NCI-H774 (cell line): ENCODE measurements around the gene BABAM2.
"Not testable (repeated sequence)": the region's sequence is repeated elsewhere in the genome, so short reads cannot be mapped to it uniquely, and the experiment has no call there.

Experiments
- DNase-seq: peaks from one replicate; lab custom pipeline; 2025; lab: John Stamatoyannopoulos, UW

BABAM2 gene

DNA sequence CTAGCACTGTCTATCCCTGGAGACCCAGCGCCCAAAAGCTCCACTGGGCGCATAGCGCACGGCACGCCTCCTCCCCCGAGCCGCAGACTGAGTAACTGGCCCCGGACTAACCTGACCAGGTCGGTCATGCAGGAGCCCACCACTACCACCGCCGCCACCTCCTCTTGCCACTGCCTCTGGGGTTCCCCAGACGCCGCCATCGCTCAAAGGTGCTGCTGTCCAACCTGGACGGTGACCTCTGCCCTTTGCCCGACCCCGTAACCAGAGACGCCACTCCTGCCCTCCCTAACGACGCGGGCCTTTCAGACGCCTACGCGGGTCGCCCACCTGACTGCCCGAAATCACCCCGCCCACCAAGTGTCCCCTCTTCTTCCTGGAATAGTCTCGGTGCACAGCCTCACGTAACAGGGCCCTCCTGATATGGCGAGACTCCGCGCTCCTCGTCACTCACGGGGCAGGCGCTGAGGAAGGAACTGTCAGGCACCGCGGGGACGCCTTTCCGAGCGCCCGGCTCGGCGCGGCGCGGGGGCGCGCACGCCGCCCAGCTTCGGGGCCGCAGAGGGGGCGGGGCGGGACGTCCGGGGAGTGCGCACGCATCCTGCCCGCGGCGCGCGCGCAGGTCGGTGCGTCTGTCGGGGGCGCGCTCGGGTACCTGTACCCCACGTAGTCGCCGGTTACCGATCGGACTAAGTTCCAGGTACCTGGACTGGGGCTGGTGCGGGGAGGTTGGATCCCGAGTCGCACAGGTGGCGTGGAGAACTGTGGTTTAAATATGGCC lies at the start of gene BABAM2, which contains the start of gene RBKS:
TSS of gene BABAM2 (plus strand) at position 584 of the 778 bp plus-strand sequence. CDS start 3,828 bp downstream, outside the sequence.
TSS of gene RBKS (minus strand) at position 242 of the 778 bp plus-strand sequence. CDS start at position 200, 42 bp downstream.
- peak; percentile 87 for DNase-seq

DNA sequence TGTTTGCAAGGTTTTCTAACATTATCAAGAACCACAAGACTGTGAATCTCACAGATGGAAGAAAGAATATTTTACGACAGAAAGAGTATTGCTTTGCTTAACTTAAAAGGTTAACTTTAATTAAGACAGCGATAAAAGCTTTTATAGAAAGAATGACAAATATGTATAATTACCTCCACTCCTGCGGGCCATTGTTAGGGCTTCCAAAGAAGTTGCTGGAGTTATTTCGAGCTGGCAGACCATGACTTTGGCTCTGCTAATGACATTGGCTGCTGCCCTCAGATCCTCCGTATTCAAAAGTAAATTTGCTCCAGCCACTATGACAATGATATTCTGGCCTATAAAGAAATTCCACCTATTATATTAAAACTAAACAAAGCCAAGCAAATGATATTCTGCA lies 47.6 kb upstream of the BABAM2 start:
- DNase-seq = no peak

DNA sequence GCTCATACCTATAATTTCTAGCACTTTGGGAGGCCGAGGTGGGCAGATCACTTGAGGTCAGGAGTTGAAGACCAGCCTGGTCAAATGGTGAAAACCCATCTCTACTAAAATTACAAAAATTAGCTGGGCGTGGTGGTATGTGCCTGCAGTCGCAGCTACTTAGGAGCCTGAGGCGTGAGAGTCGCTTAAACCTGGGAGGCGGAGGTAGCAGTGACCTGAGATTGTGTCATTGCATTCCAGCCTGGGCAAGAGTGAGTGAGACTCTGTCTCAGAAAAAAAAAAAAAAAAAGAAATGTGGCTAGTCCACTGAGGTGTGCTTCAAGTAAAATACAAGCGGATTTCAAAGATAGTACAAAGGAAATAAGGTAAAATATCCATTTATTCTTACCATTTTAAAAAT lies 46.5 kb upstream of the BABAM2 start:
- no peak for DNase-seq

DNA sequence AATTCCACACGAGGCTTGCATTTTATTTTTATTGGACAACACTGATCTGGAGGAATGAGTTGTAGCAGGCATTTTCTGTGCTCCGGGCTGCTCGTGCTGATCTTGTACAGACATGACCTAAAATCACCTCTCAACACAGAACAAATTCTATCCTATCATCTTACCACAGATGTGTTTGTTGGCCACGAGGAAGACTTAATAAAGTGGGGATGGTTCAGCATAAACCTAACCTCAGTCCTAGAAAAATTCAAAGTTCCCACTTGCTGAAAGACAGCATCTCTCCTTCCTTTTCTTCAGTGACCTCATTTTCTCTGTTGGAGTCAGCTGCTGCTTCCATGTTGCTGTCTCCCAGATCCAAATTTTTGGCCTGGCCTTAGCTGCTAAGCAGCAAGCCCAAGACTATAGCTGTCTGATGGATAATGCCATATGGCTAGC lies 45.7 kb upstream of the BABAM2 start:
- DNase-seq = no peak

DNA sequence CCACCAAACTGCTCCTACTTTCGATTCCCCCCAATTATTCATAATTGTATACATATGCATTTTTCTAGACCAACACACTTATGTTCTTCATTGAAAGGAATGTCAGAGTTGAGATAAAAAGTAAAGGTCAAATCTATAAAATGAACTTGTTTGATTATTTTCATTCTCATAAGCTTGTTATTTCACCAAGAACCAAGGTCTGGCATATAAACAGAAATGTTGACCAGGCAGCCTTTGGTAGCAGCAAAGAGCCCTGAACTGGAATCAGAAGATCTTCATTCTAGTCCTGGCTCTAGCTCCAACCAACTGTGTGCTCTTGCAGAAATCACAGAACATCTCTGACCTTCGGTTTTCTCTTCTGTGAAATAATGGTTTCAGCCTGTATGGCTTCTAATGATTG lies 43.2 kb upstream of the BABAM2 start:
- DNase-seq = no peak

DNA sequence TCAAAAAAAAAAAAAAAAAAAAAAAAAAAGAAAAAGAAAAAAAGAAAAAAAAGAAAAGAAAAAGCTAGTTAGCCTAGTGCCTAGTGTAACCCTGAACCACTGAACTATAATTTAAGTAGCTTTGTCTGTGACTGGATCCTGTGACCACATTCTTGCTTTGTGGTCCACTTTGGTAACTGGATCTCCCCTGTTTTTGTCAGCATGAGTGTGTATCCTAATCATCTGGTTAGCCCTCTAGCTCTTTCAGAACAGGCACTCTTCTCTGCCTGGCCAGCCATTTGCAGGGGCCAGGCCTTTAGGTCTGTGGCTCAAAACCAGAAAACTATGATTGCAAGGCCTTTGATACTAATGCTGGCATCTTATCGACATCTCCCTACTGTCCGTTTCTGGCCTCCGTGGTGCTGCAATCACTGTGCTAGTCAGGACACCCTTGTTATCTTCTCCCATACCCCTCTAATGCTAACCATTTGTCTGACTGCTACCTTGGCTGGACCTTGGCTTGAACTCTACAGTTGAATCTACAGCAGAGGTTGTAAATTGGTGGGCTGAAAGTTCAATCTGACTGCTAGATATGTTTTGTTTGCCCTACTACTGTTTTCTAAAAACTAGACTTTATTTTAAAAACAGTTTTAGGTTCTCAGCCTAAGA lies 40.8 kb upstream of the BABAM2 start:
- DNase-seq = no peak

DNA sequence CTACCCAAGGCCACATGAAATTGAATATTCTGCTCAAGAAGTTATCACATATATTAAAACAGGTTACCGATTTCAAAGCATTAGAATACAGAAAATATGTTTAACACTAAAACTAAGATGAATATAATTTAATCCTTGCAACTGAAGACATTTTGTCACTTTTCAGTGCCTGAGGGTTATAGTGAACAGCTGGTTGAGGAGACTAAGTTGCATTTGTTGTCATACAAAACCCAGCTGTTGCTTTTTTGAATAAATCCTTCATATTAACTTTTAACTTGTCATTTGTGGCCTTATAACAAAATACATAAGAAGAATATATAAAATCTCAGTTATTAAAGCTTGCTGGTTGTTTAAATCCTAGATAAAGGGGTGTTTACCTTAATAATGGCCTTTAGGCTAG lies 37.8 kb upstream of the BABAM2 start:
- no peak for DNase-seq

DNA sequence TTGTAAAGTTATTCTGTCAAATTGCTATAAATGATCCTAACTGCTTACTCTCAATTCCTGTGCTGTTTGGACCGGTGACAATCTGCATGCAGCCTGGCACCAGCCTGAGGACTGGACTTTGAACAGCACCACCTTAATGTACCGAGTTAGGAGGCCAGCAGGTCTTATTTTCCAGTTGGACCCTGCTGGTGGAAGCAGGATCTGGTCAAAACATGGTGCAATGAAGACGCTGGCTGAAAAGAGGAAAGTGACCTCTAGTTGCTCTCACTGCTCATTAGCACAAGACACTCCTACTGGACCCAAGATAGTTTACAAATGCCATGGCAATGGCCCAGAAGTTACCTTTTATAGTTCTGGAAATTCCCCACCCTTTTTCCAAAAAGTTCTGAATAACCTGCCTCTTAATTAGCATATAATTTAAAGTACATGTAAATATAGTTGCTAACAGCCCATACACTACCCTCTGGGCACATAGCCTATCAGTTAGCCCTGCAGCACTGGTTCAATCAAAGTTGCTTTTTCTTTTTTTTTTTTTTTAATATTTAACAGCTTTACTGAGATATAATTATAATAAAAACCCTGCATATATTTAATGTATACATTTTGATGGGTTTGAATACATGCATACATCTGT lies 36.2 kb upstream of the BABAM2 start:
- DNase-seq = no peak

DNA sequence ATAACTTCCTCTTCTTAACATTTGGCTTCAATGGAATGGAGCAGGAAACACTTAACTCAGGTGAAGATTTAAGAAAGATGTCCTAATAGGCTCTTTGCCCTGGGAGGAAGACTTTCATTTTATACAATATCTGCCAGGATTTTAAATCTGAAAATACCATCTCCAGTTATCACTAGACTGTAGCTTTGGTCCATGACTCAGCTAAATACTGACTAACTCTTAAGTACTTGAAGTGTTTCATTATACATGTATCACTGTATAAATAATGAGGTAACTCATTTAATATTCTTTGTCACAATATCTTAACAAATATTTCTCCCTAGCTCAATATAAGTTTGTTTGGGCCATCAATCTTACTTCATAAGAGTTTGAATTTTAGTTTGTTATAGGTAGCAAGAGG lies 35.1 kb upstream of the BABAM2 start:
- no peak for DNase-seq

DNA sequence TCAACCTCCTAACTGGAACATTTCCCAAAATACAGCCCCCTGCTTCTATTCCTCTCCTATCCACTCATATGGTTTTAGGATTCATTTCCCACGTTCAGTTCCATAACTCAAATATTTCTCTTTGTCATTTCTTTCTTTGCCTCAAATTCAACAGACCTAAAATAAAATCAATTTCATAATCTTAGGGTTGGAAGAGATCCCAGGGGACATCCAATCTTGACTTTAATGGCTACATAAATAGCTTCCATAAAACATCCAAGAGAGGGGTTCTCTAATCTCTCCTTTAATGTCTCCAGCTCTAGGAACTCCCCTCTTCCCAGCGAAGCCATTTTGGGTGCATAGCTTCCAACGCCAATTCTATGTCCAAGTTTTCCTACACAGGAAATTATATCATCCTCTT lies 34.1 kb upstream of the BABAM2 start:
- no peak for DNase-seq

DNA sequence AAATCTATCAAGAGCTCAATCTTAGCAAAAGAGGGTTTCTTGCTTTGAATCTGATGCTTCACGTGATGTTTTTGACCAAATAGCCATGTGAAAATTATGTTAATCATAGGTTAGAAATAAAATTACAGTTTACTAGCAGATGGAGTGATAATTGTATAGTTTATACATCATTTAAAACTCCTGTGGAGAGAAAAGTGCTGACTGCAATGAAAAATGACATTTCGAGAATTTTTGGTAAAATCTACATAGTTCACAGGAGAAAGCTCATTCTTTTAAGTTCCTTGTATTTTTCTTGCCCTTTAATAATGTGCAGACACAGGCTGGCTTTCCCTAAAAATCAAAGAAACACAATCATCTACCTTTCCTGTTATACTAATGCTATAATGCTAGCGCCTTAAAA lies 33.6 kb upstream of the BABAM2 start:
- no peak for DNase-seq

DNA sequence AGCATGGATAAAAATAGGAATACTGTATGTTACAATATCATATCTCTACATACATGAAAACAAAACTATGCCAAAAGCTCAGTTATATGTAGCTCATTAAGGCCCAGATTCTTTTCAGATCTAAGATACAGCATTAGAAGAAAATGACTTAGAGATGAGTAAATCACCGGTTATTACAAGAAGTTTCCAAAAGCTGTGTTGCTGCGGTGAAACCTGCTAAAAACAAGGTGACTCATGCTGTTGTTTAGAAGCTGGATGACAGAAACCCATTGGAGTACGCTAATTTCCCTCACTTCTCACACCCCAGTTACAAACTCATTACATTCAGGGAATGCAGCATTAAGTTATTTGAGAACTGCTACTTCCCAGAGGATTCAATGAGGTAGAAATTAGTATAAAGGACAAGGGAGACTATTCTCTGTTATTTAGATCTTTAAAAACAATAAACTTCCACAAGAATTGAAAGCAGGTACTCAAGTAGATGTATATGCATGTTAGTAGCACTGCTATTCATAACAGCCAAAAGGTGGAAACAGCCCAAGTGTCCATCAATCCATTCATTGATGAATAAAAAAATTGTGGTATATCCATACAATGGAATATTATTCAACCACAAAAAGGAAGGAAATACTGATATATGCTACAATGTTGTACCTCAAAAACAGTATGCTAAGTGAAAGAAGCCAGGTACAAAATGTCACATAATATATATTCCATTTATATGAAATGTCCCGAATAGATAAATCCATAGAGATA lies 32.9 kb upstream of the BABAM2 start:
- DNase-seq = no peak

DNA sequence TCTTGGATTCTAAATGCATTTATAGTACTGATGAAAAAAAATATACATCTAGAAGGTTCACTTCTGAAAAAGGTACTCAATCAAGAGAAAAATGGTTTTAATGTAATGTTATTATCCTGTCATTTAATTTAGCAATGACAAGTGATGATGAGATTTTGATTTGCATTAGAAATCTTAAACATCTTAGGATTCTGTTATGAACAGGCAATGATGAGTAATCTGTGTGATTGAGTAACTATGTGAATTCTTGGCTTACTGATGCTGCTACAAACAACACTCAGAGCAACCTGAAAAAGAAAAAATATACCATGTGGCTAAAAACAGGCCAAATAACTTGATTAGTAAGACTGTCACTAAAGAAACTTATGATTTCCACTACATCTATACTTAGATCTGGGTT lies 30.4 kb upstream of the BABAM2 start:
- no peak for DNase-seq

DNA sequence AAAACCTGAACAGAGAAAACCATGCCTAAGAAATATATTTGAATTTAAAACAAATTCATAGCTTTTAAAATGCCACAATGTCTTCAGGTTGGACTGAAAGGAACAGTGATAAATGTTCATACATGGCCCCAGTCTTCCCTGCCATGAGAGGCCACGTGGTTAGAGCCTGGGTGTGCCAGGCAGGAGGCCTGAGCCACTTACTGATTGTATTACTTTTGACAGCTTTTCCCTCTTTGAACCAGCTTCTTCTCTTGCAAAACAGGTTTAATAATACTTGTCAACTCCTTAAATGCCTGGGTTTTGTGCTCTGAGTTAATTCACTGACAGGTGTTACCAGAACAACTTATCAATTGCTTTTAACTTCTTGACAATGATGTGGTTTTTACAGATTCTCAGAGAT lies 27.4 kb upstream of the BABAM2 start:
- DNase-seq = no peak

DNA sequence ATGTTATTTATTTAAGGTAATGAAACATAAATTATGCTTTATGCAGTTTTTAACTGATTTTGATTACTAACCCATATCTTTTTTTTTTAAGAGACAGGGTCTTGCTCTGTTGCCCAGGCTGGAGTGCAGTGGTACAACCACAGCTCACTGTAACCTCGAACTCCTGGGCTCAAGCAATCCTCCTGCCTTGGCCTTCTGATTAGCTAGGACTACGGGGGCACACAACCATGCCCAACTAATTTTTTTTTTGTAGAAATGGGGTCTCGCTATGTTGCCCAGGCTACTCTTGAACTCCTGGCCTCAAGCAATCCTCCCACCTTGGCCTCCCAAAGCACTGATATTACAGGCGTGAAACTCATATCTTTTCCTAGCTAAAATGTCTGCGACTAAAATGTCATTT lies 26.6 kb upstream of the BABAM2 start:
- DNase-seq = not testable (repeated sequence)

DNA sequence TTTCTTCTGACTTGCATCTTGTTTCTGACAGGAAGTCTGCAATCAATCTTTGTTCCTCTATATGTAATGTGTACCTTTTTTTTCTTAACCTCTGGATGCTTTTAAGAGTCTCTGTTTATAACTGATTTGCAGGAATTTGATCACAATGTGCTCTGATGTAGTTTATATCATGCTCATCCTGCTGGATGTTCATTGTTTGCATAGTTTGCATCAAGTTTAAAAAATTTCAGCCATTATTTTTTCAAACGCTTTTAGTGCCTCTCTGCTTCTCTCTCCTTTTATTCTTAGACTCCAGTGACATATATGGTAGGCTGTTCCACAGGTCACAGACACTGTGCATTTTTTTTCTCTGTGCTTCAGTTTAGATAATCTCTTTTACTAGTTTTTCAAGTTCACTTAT lies 24.3 kb upstream of the BABAM2 start:
- DNase-seq = no peak

DNA sequence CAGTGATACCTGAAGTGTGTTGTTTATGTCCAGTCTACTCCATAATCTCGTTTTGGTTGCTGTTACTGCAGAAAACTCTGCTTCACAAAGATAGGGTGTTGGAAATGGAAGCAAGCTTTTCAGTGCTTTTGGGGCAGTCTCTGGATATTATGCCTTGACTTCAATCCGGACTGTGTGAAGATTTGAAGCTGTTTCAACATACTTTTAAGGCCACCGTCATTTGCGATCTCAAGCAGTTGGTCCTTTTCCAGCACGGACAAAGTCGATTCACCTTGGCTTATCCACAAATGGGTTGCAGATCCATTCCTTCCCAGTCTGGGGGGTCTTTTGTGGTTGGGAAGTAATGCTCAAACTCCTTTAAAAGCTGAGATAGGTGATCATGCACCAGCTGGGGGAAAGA lies 20.8 kb upstream of the BABAM2 start:
- DNase-seq = no peak

DNA sequence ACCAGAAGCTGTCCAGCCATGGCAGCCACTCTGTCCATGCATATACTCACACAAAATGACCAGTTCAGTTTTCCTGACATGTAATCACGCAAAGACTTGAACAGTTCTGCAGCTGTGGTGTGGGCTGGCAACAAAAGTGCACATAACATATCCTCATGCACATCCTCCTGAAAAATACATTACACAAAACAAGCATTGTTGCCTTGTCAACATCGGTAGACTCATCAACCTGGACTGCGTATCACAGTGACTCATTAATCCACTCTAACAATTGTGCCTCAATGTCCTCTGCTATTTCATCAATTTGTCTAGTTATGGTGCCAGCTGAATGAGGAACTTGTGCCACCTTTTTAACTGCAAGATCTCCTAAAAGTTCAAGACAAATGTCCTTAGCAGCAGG lies 19.8 kb upstream of the BABAM2 start:
- DNase-seq = no peak

DNA sequence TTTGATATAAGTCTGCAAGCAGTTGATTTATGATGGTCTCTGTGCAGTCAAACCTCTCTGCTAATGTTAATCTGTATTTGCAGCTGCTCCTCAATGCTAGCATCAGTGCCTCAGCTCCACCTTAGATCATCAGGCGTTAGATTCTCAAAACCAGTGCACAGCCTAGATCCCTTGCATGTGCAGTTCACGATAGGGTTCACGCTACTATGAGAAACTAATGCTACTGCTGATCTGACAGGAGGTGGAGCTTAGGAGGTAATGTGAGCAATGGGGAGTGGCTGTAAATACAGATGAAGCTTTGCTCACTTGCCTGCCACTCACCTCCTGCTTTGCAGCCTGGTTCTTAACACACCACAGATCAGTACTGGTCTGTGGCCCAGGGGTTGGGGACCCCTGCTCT lies 18.7 kb upstream of the BABAM2 start:
- no peak for DNase-seq

DNA sequence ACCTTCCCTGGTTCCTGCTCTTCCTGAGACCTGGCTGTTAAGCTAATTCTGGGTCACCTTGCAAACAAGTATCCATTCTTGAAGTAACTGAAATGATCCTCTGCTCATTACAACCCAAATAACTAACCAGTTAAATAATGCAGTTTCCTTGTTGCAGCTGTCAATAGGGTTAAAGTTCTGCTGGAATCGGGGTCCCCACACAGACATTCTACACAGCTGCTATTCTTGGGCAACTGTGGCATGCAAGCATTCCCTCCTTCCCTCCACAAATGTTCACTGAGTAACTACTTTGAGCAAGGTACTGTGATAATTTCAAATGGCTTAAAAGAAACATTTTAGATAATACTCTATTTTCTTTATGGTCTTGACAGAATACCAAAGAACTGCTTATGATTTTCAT lies 17.4 kb upstream of the BABAM2 start:
- DNase-seq = no peak

DNA sequence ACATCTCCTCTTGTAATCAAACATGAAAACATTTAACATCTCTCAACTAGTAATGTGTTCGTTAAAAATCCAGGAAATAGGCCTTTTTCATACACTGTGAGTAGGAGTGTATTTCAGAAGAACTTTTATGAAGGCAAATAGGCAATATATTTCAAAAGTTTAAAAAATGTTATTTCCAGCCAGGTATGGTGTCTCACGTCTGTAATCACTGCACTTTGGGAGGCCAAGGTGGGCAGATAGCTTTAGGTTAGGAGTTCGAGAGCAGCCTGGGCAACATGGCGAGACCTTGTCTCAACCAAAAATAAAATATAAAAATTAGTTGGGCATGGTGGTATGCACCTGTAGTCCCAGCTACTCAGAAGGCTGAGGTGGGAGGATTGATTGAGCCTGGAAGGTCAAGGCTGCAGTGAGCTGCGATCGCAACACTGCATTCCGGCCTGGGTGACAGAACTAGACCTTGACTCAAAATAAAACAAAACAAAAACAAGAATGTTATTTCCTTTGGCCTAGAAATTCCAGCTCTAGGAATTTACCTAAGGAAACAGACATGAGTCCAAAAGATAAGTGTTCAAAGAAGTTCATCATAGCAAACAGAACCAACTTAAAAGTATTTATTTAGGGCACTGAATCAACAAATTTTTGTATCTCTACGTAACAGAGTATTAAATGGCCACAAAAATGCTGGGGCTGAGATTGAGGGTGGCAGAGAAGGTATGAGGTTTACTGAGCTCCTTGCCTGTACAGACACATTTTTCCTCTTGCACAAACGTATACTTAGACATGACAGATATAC lies 15.2 kb upstream of the BABAM2 start:
- DNase-seq = no peak

DNA sequence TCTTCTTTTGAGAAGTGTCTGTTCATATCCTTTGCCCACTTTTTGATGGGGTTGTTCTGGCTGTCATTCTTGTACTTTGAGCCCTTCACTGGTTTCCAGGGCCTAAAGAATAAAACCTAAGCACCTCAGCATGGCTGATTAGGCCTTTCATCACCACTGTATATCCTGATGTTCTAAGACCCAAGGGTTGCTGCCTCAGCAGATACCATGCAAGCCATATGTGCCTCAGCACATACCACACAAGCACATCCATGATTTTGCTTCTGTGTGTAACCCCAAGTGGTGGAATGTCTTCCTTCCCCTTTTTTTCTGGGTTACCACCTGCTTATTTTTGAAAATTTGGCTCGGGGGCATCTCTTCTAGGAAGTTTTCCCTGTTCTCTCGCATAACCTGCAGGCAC lies 11.7 kb upstream of the BABAM2 start:
- DNase-seq = no peak
